GM23338 (cell line): ENCODE data around the gene FBXL17.

Source experiments
- CREB1 ChIP-seq: fragments of 250-450 bp; sonication (Bioruptor Pico); IDR thresholded peaks from 2 replicates; pipeline ENCODE4 v1.5.0; 2020; ENCODE audit warnings: low read depth, mild to moderate bottlenecking, moderate library complexity
- EZH2 ChIP-seq: fragments of 200-600 bp; sonication (generic); IDR thresholded peaks from one replicate; pipeline ENCODE4 v1.8.0; 2017; ENCODE audit warnings: antibody characterized with exemption, mild to moderate bottlenecking, low read depth; ENCODE audit not compliant: unreplicated experiment
- EZH2phosphoT487 ChIP-seq: fragments of 200-600 bp; sonication (generic); IDR thresholded peaks from one replicate; pipeline ENCODE4 v1.8.1; 2018; ENCODE audit warnings: antibody characterized with exemption; ENCODE audit not compliant: unreplicated experiment
- JUNB ChIP-seq: IDR thresholded peaks from one replicate; pipeline ENCODE4 v1.6.1; 2016; ENCODE audit warnings: antibody characterized with exemption; ENCODE audit not compliant: unreplicated experiment
- POLR2AphosphoS5 ChIP-seq: IDR thresholded peaks from 2 replicates; pipeline ENCODE4 v1.6.1; 2016; ENCODE audit warnings: antibody characterized with exemption, low read depth
- REST ChIP-seq: IDR thresholded peaks from one replicate; pipeline ENCODE4 v1.6.1; 2018; ENCODE audit warnings: antibody characterized with exemption; ENCODE audit not compliant: unreplicated experiment
- ZNF114 ChIP-seq: fragments of 250-450 bp; sonication (Bioruptor Pico); IDR thresholded peaks from 2 replicates; pipeline ENCODE4 v1.5.0; 2020; ENCODE audit warnings: mild to moderate bottlenecking, moderate library complexity
- ZNF331 ChIP-seq: fragments of 250-450 bp; sonication (Bioruptor Pico); IDR thresholded peaks from 2 replicates; pipeline ENCODE4 v1.5.0; 2020; ENCODE audit warnings: low read depth, mild to moderate bottlenecking, moderate library complexity
- TF ChIP-seq, protein P1 (sequence below), 2 experiments: fragments of 200-600 bp in 1 of 2; sonication (generic) in 1 of 2; conservative IDR thresholded peaks; 2 replicates each; pipeline versions ENCODE4 v1.5.1 to v1.6.1; 2016 to 2017; ENCODE audit warnings: antibody characterized with exemption in 2 of 2, low read depth in 2 of 2, mild to moderate bottlenecking in 2 of 2, moderate library complexity in 1 of 2

- no peak for TF ChIP-seq EZH2phosphoT487
- TF ChIP-seq, protein P1, sequence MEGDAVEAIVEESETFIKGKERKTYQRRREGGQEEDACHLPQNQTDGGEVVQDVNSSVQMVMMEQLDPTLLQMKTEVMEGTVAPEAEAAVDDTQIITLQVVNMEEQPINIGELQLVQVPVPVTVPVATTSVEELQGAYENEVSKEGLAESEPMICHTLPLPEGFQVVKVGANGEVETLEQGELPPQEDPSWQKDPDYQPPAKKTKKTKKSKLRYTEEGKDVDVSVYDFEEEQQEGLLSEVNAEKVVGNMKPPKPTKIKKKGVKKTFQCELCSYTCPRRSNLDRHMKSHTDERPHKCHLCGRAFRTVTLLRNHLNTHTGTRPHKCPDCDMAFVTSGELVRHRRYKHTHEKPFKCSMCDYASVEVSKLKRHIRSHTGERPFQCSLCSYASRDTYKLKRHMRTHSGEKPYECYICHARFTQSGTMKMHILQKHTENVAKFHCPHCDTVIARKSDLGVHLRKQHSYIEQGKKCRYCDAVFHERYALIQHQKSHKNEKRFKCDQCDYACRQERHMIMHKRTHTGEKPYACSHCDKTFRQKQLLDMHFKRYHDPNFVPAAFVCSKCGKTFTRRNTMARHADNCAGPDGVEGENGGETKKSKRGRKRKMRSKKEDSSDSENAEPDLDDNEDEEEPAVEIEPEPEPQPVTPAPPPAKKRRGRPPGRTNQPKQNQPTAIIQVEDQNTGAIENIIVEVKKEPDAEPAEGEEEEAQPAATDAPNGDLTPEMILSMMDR (conservative IDR thresholded peaks at IDR 0.05; ENCODE audit: low read depth in 2 of 2) = no peak
- TF ChIP-seq JUNB = no peak
- TF ChIP-seq EZH2 = no peak
- no peak for TF ChIP-seq POLR2AphosphoS5
- TF ChIP-seq REST = no peak
- no peak for TF ChIP-seq ZNF331
- TF ChIP-seq ZNF114 = no peak
- TF ChIP-seq CREB1 (CRISPR knock-in tag) = no peak
These were observed 14.1 kb downstream of the FBXL17 start for GRCh38 chr5:108367679-108368334.
